ENCODE measurements around the gene UBE3D.
"Not testable (repeated sequence)": the region's sequence is repeated elsewhere in the genome, so short reads cannot be mapped to it uniquely, and the experiment has no call there.

UBE3D gene

GRCh38 chr6:82862543-82862942, 203.1 kb downstream of the UBE3D start:
- CTCF ChIA-PET = interaction anchor here (0.6 to 1.1 kb wide), 2 partner anchors 192 to 592 kb away, joined by 3 to 5 read pairs; no protein-coding TSS in a partner anchor
- Histone ChIP-seq H3K27ac (ENCODE audit: extremely low read depth, low read depth, low read length) (no peak overlapping the region), H3K4me3 (ENCODE audit: low read depth, low read length) (no peak overlapping the region), H3K4me1 (ENCODE audit: control insufficient read depth, insufficient read depth, low read length) (no peaks in the 10 kb centered on the region), H3K36me3 (ENCODE audit: control insufficient read depth in 2 of 2, insufficient read depth in 1 of 2, low read length in 2 of 2) (no peaks in the 10 kb centered on the region), H3K9me3 (ENCODE audit: control insufficient read depth, insufficient read depth, low read depth, low read length) (no peaks in the 10 kb centered on the region)
- TF ChIP-seq ZNF394 (tag by site-specific recombination; IDR thresholded peaks at IDR 0.05; ENCODE audit: borderline replicate concordance) = no peak
- no peak for TF ChIP-seq OVOL3 (tag by site-specific recombination; IDR thresholded peaks at IDR 0.05)
- TF ChIP-seq ZSCAN4 (tag by site-specific recombination; IDR thresholded peaks at IDR 0.05) = no peak
- TF ChIP-seq, protein P1, sequence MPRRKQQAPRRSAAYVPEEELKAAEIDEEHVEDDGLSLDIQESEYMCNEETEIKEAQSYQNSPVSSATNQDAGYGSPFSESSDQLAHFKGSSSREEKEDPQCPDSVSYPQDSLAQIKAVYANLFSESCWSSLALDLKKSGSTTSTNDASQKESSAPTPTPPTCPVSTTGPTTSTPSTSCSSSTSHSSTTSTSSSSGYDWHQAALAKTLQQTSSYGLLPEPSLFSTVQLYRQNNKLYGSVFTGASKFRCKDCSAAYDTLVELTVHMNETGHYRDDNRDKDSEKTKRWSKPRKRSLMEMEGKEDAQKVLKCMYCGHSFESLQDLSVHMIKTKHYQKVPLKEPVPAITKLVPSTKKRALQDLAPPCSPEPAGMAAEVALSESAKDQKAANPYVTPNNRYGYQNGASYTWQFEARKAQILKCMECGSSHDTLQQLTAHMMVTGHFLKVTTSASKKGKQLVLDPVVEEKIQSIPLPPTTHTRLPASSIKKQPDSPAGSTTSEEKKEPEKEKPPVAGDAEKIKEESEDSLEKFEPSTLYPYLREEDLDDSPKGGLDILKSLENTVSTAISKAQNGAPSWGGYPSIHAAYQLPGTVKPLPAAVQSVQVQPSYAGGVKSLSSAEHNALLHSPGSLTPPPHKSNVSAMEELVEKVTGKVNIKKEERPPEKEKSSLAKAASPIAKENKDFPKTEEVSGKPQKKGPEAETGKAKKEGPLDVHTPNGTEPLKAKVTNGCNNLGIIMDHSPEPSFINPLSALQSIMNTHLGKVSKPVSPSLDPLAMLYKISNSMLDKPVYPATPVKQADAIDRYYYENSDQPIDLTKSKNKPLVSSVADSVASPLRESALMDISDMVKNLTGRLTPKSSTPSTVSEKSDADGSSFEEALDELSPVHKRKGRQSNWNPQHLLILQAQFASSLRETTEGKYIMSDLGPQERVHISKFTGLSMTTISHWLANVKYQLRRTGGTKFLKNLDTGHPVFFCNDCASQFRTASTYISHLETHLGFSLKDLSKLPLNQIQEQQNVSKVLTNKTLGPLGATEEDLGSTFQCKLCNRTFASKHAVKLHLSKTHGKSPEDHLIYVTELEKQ (tag by site-specific recombination; IDR thresholded peaks at IDR 0.05; ENCODE audit: borderline replicate concordance) = no peak
- TF ChIP-seq ZNF76 (tag by site-specific recombination; IDR thresholded peaks at IDR 0.05; ENCODE audit: borderline replicate concordance, low read depth) = no peak
- TF ChIP-seq ZNF843 (tag by site-specific recombination; IDR thresholded peaks at IDR 0.05) = no peak
- no peak for TF ChIP-seq ZNF302 (tag by site-specific recombination; IDR thresholded peaks at IDR 0.05; ENCODE audit: low read depth)
- no peak for TF ChIP-seq ZNF677 (tag by site-specific recombination; IDR thresholded peaks at IDR 0.05)
- TF ChIP-seq ZNF112 (tag by site-specific recombination; IDR thresholded peaks at IDR 0.05) = no peak
- TF ChIP-seq ZNF654 (tag by site-specific recombination; IDR thresholded peaks at IDR 0.05; ENCODE audit: low read depth) = no peak
- TF ChIP-seq ZNF776 (tag by site-specific recombination; IDR thresholded peaks at IDR 0.05; ENCODE audit: borderline replicate concordance) = no peak
- TF ChIP-seq ZNF132 (tag by site-specific recombination; IDR thresholded peaks at IDR 0.05; ENCODE audit: borderline replicate concordance) = no peak
- TF ChIP-seq ZNF768 (tag by site-specific recombination; IDR thresholded peaks at IDR 0.05) = no peak
- no peak for TF ChIP-seq ZNF10 (tag by site-specific recombination; IDR thresholded peaks at IDR 0.05)
- POLR2A ChIA-PET = interaction anchor here (0.9 kb wide), 1 partner anchor 14 kb away, joined by 3 read pairs; no protein-coding TSS in a partner anchor

DNA sequence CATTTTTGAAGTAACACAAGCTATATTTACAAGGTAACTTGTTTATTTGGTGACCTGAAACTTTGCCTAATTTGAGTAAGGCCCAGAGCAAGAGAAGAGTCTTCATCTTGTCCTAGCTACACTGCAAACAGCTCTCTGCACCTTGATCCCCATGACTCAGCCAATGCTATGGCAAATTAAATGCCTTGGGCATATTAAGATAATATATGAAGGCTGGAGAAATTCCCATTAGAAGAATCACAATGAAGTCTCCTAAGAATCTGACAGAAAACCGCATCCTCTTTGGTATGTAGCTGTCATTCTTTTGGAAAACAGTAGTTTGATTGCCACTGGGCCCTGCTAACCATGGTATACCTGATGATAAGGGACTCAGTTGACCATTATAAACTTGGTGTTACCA, 204.5 kb downstream of the UBE3D start:
- Histone ChIP-seq H3K36me3 (ENCODE audit: control insufficient read depth in 2 of 2, insufficient read depth in 1 of 2, low read length in 2 of 2) (no peaks in the 10 kb centered on the region), H3K4me3 (ENCODE audit: low read depth, low read length) (no peak overlapping the region), H3K9me3 (ENCODE audit: control insufficient read depth, insufficient read depth, low read depth, low read length) (no peaks in the 10 kb centered on the region), H3K4me1 (ENCODE audit: control insufficient read depth, insufficient read depth, low read length) (no peaks in the 10 kb centered on the region), H3K27ac (ENCODE audit: extremely low read depth, low read depth, low read length) (no peak overlapping the region)
- TF ChIP-seq ZNF521 (tag by site-specific recombination; IDR thresholded peaks at IDR 0.05) (no peak), GLI2 (tag by site-specific recombination; IDR thresholded peaks at IDR 0.05; ENCODE audit: borderline replicate concordance, low read depth) (no peak), FEZF1 (tag by site-specific recombination; IDR thresholded peaks at IDR 0.05) (no peak), ZNF184 (tag by site-specific recombination; IDR thresholded peaks at IDR 0.05) (no peak)
- CTCF ChIA-PET = interaction anchor here (0.6 kb wide), 1 partner anchor 335 kb away, joined by 3 read pairs; no protein-coding TSS in a partner anchor
- POLR2A ChIA-PET = no interaction called here

DNA sequence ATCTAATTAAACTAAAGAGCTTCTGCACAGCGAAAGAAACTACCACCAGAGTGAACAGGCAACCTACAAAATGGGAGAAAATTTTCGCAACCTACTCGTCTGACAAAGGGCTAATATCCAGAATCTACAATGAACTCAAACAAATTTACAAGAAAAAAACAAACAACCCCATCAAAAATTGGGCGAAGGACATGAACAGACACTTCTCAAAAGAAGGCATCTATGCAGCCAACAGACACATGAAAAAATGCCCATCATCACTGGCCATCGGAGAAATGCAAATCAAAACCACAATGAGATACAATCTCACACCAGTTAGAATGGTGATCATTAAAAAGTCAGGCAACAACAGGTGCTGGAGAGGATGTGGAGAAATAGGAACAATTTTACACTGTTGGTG, 209.6 kb downstream of the UBE3D start:
- H3K4me3 ChIP-seq (ENCODE audit: low read depth, low read length); CTCF ChIA-PET; H3K4me1 ChIP-seq (ENCODE audit: control insufficient read depth, insufficient read depth, low read length); H3K27ac ChIP-seq (ENCODE audit: extremely low read depth, low read depth, low read length); H3K36me3 ChIP-seq (ENCODE audit: control insufficient read depth in 2 of 2, insufficient read depth in 1 of 2, low read length in 2 of 2); POLR2A ChIA-PET; H3K9me3 ChIP-seq (ENCODE audit: control insufficient read depth, insufficient read depth, low read depth, low read length): not testable (repeated sequence)

Data from HEK293 (cell line).